ENCODE data around the gene SSBP1. TPM values are rescaled to one million over a fixed set of nuclear protein-coding genes. Genes with fewer than 3 reads are reported as not detected.

SSBP1 gene
- total RNA-seq, 1 experiment from 2014 or later, result 193 TPM

GRCh38 chr7:141789917-141790316, 51.8 kb downstream of the SSBP1 start, which contains the start of gene TAS2R5:
Gene TAS2R5, plus strand, starts transcription at chr7:141790217. Its CDS starts 145 bp downstream, at chr7:141790362.
- H3K4me3 ChIP-seq, result no peak within 1 kb of the TSS
- H3K36me3 ChIP-seq (ENCODE audit: low read depth), result no peaks in the 10 kb centered on the region
- intact Hi-C loops (cut with micrococcal nuclease; ENCODE audit: unreplicated experiment), result loop anchor here (5.0 kb wide), 1 partner anchor 773 kb away; no protein-coding TSS in a partner anchor
- no peaks in the 10 kb centered on the region for H3K27me3 ChIP-seq (ENCODE audit: insufficient read depth, low read depth)
- no peaks in the 10 kb centered on the region for H3K79me2 ChIP-seq (ENCODE audit: low read depth)
- H3K4me1 ChIP-seq (replicated peaks; ENCODE audit: insufficient read depth), result no peaks in the 10 kb centered on the region
- H3K9me3 ChIP-seq (ENCODE audit: insufficient read depth, low read depth), result no peaks in the 10 kb centered on the region
- no peaks in the 10 kb centered on the region for H3K9me2 ChIP-seq (ENCODE audit: insufficient read depth)
- no peak within 1 kb of the TSS for H3K27ac ChIP-seq
- H2AFZ ChIP-seq, result no peak within 1 kb of the TSS
- TF ChIP-seq EZH2 (IDR thresholded peaks at IDR 0.05; ENCODE audit: low read depth) (no peak), CTCF (conservative IDR thresholded peaks at IDR 0.05) (no peak)
- H3K4me2 ChIP-seq, result no peak within 1 kb of the TSS
- peaks cover 4% of the 10 kb centered on the region; the same call in 1 of the 2 replicates for H4K20me1 ChIP-seq (ENCODE audit: insufficient read depth)
- POLR2A ChIA-PET (ENCODE audit: unreplicated experiment), result no interaction called here
- CTCF ChIA-PET, result no interaction called here
- no peaks in the 10 kb centered on the region for H3F3A ChIP-seq (ENCODE audit: insufficient read depth, low read depth)
- no peak for DNase-seq
- no TSS peak for BruUV-seq (replicated peaks)

- no peaks in the 10 kb centered on the region for H3F3A ChIP-seq (ENCODE audit: insufficient read depth, low read depth)
- POLR2A ChIA-PET (ENCODE audit: unreplicated experiment), result no interaction called here
- H3K4me1 ChIP-seq (replicated peaks; ENCODE audit: insufficient read depth), result no peaks in the 10 kb centered on the region
- H3K36me3 ChIP-seq (ENCODE audit: low read depth), result no peaks in the 10 kb centered on the region
- no peaks in the 10 kb centered on the region for H4K20me1 ChIP-seq (ENCODE audit: insufficient read depth)
- H3K79me2 ChIP-seq (ENCODE audit: low read depth), result no peaks in the 10 kb centered on the region
- H3K27ac ChIP-seq, result no peak overlapping the region
- intact Hi-C loops (cut with micrococcal nuclease; ENCODE audit: unreplicated experiment), result no loop called here
- BruUV-seq (replicated peaks), result no TSS peak
- no peak overlapping the region for H3K4me2 ChIP-seq
- H3K9me2 ChIP-seq (ENCODE audit: insufficient read depth), result no peaks in the 10 kb centered on the region
- TF ChIP-seq EZH2 (IDR thresholded peaks at IDR 0.05; ENCODE audit: low read depth) (no peak), CTCF (conservative IDR thresholded peaks at IDR 0.05) (no peak)
- H3K9me3 ChIP-seq (ENCODE audit: insufficient read depth, low read depth), result no peaks in the 10 kb centered on the region
- CTCF ChIA-PET, result no interaction called here
- no peaks in the 10 kb centered on the region for H3K27me3 ChIP-seq (ENCODE audit: insufficient read depth, low read depth)
- H2AFZ ChIP-seq, result no peak overlapping the region
- no peak overlapping the region for H3K4me3 ChIP-seq
- DNase-seq, result no peak
Observed at GRCh38 chr7:141792526-141792925, 54.4 kb downstream of the SSBP1 start.

Other genes with a start within 250 kb of the SSBP1 start
- 35.6 and 44.1 TPM in 2 replicates for gene AGK, start 186.9 kb upstream of the SSBP1 start, total RNA-seq (2021)
- gene DENND11, start 36.2 kb upstream of the SSBP1 start, total RNA-seq (2021), result 49.4 and 55.6 TPM in 2 replicates
- gene WEE2, start 30.0 kb upstream of the SSBP1 start, total RNA-seq (2021), result not detected in 2 replicates
- 2.0 and 2.3 TPM in 2 replicates for gene TAS2R3, start 25.7 kb downstream of the SSBP1 start, total RNA-seq (2021)
- 0.65 and 1.4 TPM in 2 replicates for gene TAS2R4, start 38.3 kb downstream of the SSBP1 start, total RNA-seq (2021)
- gene TAS2R5, start 51.9 kb downstream of the SSBP1 start, total RNA-seq (2021), result 1.1 and 2.1 TPM in 2 replicates
- gene PRSS37, start 103.1 kb downstream of the SSBP1 start, total RNA-seq (2021), result not detected in 2 replicates
- not detected in 2 replicates for gene OR9A4, start 178.0 kb downstream of the SSBP1 start, total RNA-seq (2021)
- not detected in 2 replicates for gene CLEC5A, start 208.6 kb downstream of the SSBP1 start, total RNA-seq (2021)
- not detected in 2 replicates for gene TAS2R38, start 235.4 kb downstream of the SSBP1 start, total RNA-seq (2021)